T1000 (cell line): ENCODE measurements around the gene ARFGEF2.
"Not testable (repeated sequence)": the region's sequence is repeated elsewhere in the genome, so short reads cannot be mapped to it uniquely, and the experiment has no call there.

Experiments used
- DNase-seq: peaks from one replicate; lab custom pipeline; 2025; ENCODE audit warnings: mixed read lengths; lab: John Stamatoyannopoulos, UW

Gene ARFGEF2

GRCh38 chr20:48921168-48921882 lies at the start of gene ARFGEF2:
Gene ARFGEF2 (plus strand): TSS chr20:48921711. CDS start chr20:48921890, 179 bp downstream.
- DNase-seq = peak; percentile 90

GRCh38 chr20:48875233-48875913 lies 46.1 kb upstream of the ARFGEF2 start:
- DNase-seq = no peak

GRCh38 chr20:48875914-48876240 lies 45.6 kb upstream of the ARFGEF2 start:
- peak; percentile 24 for DNase-seq

- no peak for DNase-seq
Observed at GRCh38 chr20:48877304-48877703, 44.2 kb upstream of the ARFGEF2 start.

GRCh38 chr20:48878534-48879248 lies 42.8 kb upstream of the ARFGEF2 start:
- no peak for DNase-seq

- DNase-seq = no peak
Observed at GRCh38 chr20:48879612-48880245, 41.8 kb upstream of the ARFGEF2 start.

GRCh38 chr20:48880331-48880730 lies 41.2 kb upstream of the ARFGEF2 start:
- no peak for DNase-seq

- DNase-seq = no peak
Observed at GRCh38 chr20:48880981-48881657, 40.4 kb upstream of the ARFGEF2 start.

GRCh38 chr20:48885237-48885636 lies 36.3 kb upstream of the ARFGEF2 start:
- no peak for DNase-seq

- DNase-seq = no peak
Observed at GRCh38 chr20:48886194-48886593, 35.3 kb upstream of the ARFGEF2 start.

GRCh38 chr20:48886811-48887210 lies 34.7 kb upstream of the ARFGEF2 start:
- DNase-seq = no peak

GRCh38 chr20:48888517-48888916 lies 33.0 kb upstream of the ARFGEF2 start:
- DNase-seq = not testable (repeated sequence)

- no peak for DNase-seq
Observed at GRCh38 chr20:48889140-48889790, 32.2 kb upstream of the ARFGEF2 start.

- DNase-seq = no peak
Observed at GRCh38 chr20:48891235-48892048, 30.1 kb upstream of the ARFGEF2 start.

GRCh38 chr20:48892049-48892470 lies 29.5 kb upstream of the ARFGEF2 start:
- no peak for DNase-seq

GRCh38 chr20:48892891-48893290 lies 28.6 kb upstream of the ARFGEF2 start:
- no peak for DNase-seq

GRCh38 chr20:48893374-48893773 lies 28.1 kb upstream of the ARFGEF2 start:
- DNase-seq = no peak

- no peak for DNase-seq
Observed at GRCh38 chr20:48897305-48898010, 24.1 kb upstream of the ARFGEF2 start.

- peak; percentile 21 for DNase-seq
Observed at GRCh38 chr20:48898210-48898609, 23.3 kb upstream of the ARFGEF2 start.
